SK-N-SH (cell line): ENCODE measurements around the gene PGAM2.

Source experiments
- JUND ChIP-seq: IDR thresholded peaks from 2 replicates; pipeline ENCODE4 v1.4.0; 2012
- RXRA ChIP-seq: IDR thresholded peaks from 2 replicates; pipeline ENCODE4 v1.4.0; 2012; ENCODE audit warnings: low read depth, mild to moderate bottlenecking, borderline replicate concordance

DNA sequence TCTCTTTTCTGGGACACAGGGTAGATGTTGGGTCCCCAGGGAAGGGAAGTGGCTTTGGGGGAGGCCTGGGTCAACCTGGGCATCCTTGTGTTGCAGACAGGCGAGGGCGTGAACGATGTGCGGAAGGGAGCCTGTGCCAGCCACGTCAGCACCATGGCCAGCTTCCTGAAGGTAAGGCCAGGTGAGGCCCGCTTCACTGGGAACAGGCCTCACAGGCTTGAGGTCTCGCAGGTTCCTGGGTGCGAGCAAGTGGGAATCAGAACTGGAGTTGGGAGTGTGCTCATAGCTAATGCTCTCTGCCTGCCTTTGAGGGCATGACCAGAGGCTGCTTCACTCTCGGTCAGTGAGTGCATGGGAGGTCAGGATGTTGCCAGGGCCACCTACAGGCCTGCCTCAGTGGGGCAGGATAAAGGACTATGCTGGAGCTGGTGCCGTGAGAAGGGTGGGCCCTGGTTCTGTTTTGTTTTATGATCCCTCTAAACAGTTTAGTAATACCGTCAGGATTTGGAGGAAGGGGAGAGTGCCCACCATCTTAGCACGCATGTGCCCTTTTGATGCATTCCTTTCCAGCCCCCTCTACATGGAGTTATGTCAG lies 12.5 kb downstream of the PGAM2 start:
- TF ChIP-seq RXRA = no peak
- no peak for TF ChIP-seq JUND
